ENCODE measurements around the gene TMOD2.
A peak's percentile ranks its signal among the peaks of the same experiment; 100 is the strongest.

TMOD2 gene

DNA sequence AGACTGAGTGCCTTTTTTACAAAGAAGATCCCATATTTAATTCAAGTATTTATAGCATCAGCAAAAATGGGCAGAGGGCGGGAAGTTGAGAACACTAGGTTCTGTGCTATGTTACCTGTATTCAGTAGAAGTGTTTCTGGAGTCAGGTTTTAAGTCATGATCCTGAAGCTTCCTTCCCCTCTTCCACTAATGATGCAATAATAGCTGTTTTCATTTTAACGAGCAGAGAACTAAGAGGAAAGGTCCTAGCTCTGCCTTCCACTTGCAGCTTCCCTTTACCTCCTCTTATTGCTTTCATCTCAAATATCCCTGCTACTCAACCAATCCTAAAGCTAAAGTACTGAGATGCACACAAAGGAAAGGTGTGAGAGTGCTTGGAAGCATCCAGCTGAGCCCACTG lies 61.2 kb downstream of the TMOD2 start:
- TF ChIP-seq CTCF (IDR thresholded peaks at IDR 0.05; ENCODE audit: poor library complexity, severe bottlenecking) = no peak
- ATAC-seq (ENCODE audit: low read depth) = no peak

GRCh38 chr15:51814606-51815005 lies 63.2 kb downstream of the TMOD2 start:
- Histone ChIP-seq H3K27me3 (ENCODE audit: insufficient read depth, poor library complexity, severe bottlenecking) (no peaks in the 10 kb centered on the region), H3K27ac (ENCODE audit: poor library complexity, severe bottlenecking) (no peak overlapping the region), H3K4me1 (ENCODE audit: insufficient read depth, poor library complexity, severe bottlenecking) (peaks cover 5% of the 10 kb centered on the region), H3K36me3 (ENCODE audit: low read depth) (no peaks in the 10 kb centered on the region), H3K4me3 (ENCODE audit: severe bottlenecking) (no peak overlapping the region), H3K9me3 (ENCODE audit: severe bottlenecking) (no peaks in the 10 kb centered on the region)
- DNase-seq (ENCODE audit: low spot score) (no peak), ATAC-seq (ENCODE audit: low read depth) (no peak)
- no peak for TF ChIP-seq CTCF (IDR thresholded peaks at IDR 0.05; ENCODE audit: poor library complexity, severe bottlenecking)

More for the DNA sequence above, 61.2 kb downstream of the TMOD2 start:
- Histone ChIP-seq H3K36me3 (ENCODE audit: low read depth) (no peaks in the 10 kb centered on the region), H3K4me3 (ENCODE audit: severe bottlenecking) (no peak overlapping the region), H3K4me1 (ENCODE audit: insufficient read depth, poor library complexity, severe bottlenecking) (peaks cover 5% of the 10 kb centered on the region), H3K27ac (ENCODE audit: poor library complexity, severe bottlenecking) (no peak overlapping the region), H3K27me3 (ENCODE audit: insufficient read depth, poor library complexity, severe bottlenecking) (no peaks in the 10 kb centered on the region), H3K9me3 (ENCODE audit: severe bottlenecking) (no peaks in the 10 kb centered on the region)
- DNase-seq (ENCODE audit: low spot score) = no peak

GRCh38 chr15:51816611-51817010 lies 65.2 kb downstream of the TMOD2 start:
- Histone ChIP-seq H3K4me3 (ENCODE audit: severe bottlenecking) (no peak overlapping the region), H3K36me3 (ENCODE audit: low read depth) (no peaks in the 10 kb centered on the region), H3K9me3 (ENCODE audit: severe bottlenecking) (peaks cover 7% of the 10 kb centered on the region), H3K4me1 (ENCODE audit: insufficient read depth, poor library complexity, severe bottlenecking) (peaks cover 5% of the 10 kb centered on the region), H3K27ac (ENCODE audit: poor library complexity, severe bottlenecking) (no peak overlapping the region), H3K27me3 (ENCODE audit: insufficient read depth, poor library complexity, severe bottlenecking) (no peaks in the 10 kb centered on the region)
- no peak for TF ChIP-seq CTCF (IDR thresholded peaks at IDR 0.05; ENCODE audit: poor library complexity, severe bottlenecking)
- ATAC-seq (ENCODE audit: low read depth) (no peak), DNase-seq (ENCODE audit: low spot score) (no peak)

DNA sequence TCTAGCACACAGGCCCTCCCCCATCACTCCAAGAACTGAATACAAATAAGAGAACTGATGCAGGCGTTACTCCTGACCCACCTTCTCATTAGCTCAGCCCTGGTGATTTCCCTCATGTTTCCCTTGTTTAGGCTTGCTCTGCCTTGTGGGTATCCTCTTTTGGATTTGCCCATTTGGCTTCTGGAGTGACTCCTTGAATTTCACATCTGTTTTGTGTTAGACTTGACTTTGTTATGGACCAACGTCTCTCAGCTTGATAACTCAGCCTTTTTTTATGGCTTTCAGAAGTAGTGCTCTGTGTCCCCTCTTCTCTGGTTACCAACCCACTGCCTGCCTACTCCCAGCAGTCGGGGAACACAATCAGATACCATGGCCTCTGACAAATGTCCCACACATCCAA lies 66.8 kb downstream of the TMOD2 start:
- Histone ChIP-seq H3K36me3 (ENCODE audit: low read depth) (no peaks in the 10 kb centered on the region), H3K27ac (ENCODE audit: poor library complexity, severe bottlenecking) (no peak overlapping the region), H3K27me3 (ENCODE audit: insufficient read depth, poor library complexity, severe bottlenecking) (no peaks in the 10 kb centered on the region), H3K4me1 (ENCODE audit: insufficient read depth, poor library complexity, severe bottlenecking) (peaks cover 5% of the 10 kb centered on the region), H3K9me3 (ENCODE audit: severe bottlenecking) (peaks cover 7% of the 10 kb centered on the region), H3K4me3 (ENCODE audit: severe bottlenecking) (no peak overlapping the region)
- no peak for DNase-seq (ENCODE audit: low spot score)
- ATAC-seq (ENCODE audit: low read depth) = no peak
- TF ChIP-seq CTCF (IDR thresholded peaks at IDR 0.05; ENCODE audit: poor library complexity, severe bottlenecking) = no peak

GRCh38 chr15:51825698-51826097 lies 74.3 kb downstream of the TMOD2 start:
- Histone ChIP-seq H3K27ac (ENCODE audit: poor library complexity, severe bottlenecking) (peak overlapping the region; percentile 28), H3K36me3 (ENCODE audit: low read depth) (peaks cover 2% of the 10 kb centered on the region), H3K4me3 (ENCODE audit: severe bottlenecking) (no peak overlapping the region), H3K9me3 (ENCODE audit: severe bottlenecking) (peaks cover 7% of the 10 kb centered on the region), H3K4me1 (ENCODE audit: insufficient read depth, poor library complexity, severe bottlenecking) (peaks cover 24% of the 10 kb centered on the region), H3K27me3 (ENCODE audit: insufficient read depth, poor library complexity, severe bottlenecking) (no peaks in the 10 kb centered on the region)
- no peak for TF ChIP-seq CTCF (IDR thresholded peaks at IDR 0.05; ENCODE audit: poor library complexity, severe bottlenecking)
- DNase-seq (ENCODE audit: low spot score) (no peak), ATAC-seq (ENCODE audit: low read depth) (no peak)
